T-helper 1 cell treated with Interleukin-12 subunit alpha and Interleukin-12 subunit beta and Interleukin-4 antibody, amounts not matched to agents 30 μg/mL and 1 μg/mL, for 36 hours (primary cell): ENCODE results near the gene ZMYND11.
"Not testable (repeated sequence)": the region's sequence is repeated elsewhere in the genome, so short reads cannot be mapped to it uniquely, and the experiment has no call there.

ENCODE experiments used
- H3K27ac Mint-ChIP-seq: one replicate; pipeline ENCODE4 v1.8.0; 2021; ENCODE audit warnings: mild to moderate bottlenecking, mixed read lengths
- H3K27me3 Mint-ChIP-seq: one replicate; pipeline ENCODE4 v1.8.0; 2021; ENCODE audit warnings: low read depth, mixed read lengths
- H3K36me3 Mint-ChIP-seq: one replicate; pipeline ENCODE4 v1.8.0; 2021; ENCODE audit warnings: low read depth, mixed read lengths
- H3K4me1 Mint-ChIP-seq: one replicate; pipeline ENCODE4 v1.8.0; 2021; ENCODE audit warnings: low read depth, mixed read lengths
- H3K4me3 Mint-ChIP-seq: one replicate; pipeline ENCODE4 v1.8.0; 2021; ENCODE audit warnings: mild to moderate bottlenecking, moderate library complexity, mixed read lengths
- H3K9me3 Mint-ChIP-seq: one replicate; pipeline ENCODE4 v1.8.0; 2021; ENCODE audit warnings: mixed read lengths

The ZMYND11 gene

DNA sequence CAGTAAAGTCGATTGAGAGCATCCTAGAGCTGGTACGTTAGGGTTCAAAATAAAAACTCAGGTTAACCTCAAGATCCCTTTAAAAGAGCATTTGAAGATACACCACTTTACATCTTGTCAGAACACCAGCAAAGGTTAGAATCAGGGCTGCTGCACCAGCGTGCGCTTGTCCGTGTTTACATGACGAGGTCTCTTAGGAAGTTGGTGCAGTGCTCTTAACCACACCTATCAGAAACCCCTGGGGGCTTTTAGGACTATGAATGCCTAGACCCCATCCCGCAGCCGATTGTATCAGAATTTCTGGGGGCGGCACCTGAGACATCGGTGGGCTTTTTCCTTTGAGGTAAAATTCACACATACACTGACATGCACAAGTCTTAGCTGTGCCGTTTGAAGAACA is 97.6 kb downstream of the ZMYND11 start:
- Mint-ChIP-seq H3K27me3 (no peaks in the 10 kb centered on the region), H3K27ac (no peak overlapping the region), H3K4me3 (no peak overlapping the region), H3K9me3 (no peaks in the 10 kb centered on the region), H3K36me3 (no peaks in the 10 kb centered on the region), H3K4me1 (peaks cover 4% of the 10 kb centered on the region)

DNA sequence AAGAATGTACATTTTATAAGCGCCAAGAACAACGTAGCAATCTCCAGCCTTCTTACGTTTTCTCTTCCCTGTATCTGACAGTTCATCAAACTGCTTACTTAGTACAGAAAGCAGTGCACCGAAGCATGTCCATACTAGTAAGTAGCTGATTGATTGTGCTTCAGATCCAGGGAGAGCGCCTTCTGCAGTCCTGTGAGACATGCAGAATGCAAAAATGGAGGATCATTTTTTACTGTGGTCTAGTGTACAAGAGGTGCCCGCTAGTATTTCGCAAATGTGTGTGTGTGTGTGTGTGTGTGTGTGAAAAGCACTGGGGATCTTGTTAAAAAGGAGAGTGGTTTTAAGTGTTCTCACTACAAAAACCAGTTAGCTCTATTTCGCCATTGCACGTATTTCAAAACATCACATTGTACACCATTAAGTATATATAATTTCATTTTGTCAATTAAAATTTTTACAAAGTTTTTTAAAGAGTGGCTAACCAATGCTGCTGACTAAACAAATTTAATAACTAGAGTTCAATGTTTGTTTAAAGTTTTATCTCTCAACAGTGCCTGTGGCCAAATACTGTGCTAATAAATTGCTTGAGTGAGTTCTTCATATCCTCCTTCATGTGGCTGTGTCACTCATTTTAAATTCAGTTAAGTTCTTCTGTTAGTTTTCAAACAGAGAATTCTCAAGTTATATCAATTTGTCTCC is 99.6 kb downstream of the ZMYND11 start:
- Mint-ChIP-seq H3K9me3 (no peaks in the 10 kb centered on the region), H3K27ac (no peak overlapping the region), H3K27me3 (no peaks in the 10 kb centered on the region), H3K4me1 (no peaks in the 10 kb centered on the region), H3K4me3 (no peak overlapping the region), H3K36me3 (peaks cover 2% of the 10 kb centered on the region)

GRCh38 chr10:235915-236314 is 100.7 kb downstream of the ZMYND11 start:
- Mint-ChIP-seq H3K9me3 (no peaks in the 10 kb centered on the region), H3K27me3 (no peaks in the 10 kb centered on the region), H3K36me3 (peaks cover 2% of the 10 kb centered on the region), H3K4me1 (no peaks in the 10 kb centered on the region), H3K27ac (no peak overlapping the region), H3K4me3 (no peak overlapping the region)

GRCh38 chr10:239109-239508 is 103.9 kb downstream of the ZMYND11 start:
- Mint-ChIP-seq H3K27ac (no peak overlapping the region), H3K36me3 (peaks cover 4% of the 10 kb centered on the region), H3K27me3 (no peaks in the 10 kb centered on the region), H3K4me3 (no peak overlapping the region), H3K9me3 (no peaks in the 10 kb centered on the region), H3K4me1 (no peaks in the 10 kb centered on the region)

GRCh38 chr10:241451-241850 is 106.2 kb downstream of the ZMYND11 start:
- Mint-ChIP-seq H3K36me3 (peaks cover 4% of the 10 kb centered on the region), H3K9me3 (no peaks in the 10 kb centered on the region), H3K27me3 (no peaks in the 10 kb centered on the region), H3K27ac (no peak overlapping the region), H3K4me1 (no peaks in the 10 kb centered on the region), H3K4me3 (no peak overlapping the region)

GRCh38 chr10:241966-242643 is 106.8 kb downstream of the ZMYND11 start:
- H3K9me3 Mint-ChIP-seq, result no peaks in the 10 kb centered on the region
- no peaks in the 10 kb centered on the region for H3K27me3 Mint-ChIP-seq
- H3K4me3 Mint-ChIP-seq, result no peak overlapping the region
- peaks cover 6% of the 10 kb centered on the region for H3K36me3 Mint-ChIP-seq
- no peak overlapping the region for H3K27ac Mint-ChIP-seq
- H3K4me1 Mint-ChIP-seq, result no peaks in the 10 kb centered on the region

- H3K27ac Mint-ChIP-seq, result no peak overlapping the region
- H3K36me3 Mint-ChIP-seq, result peaks cover 15% of the 10 kb centered on the region
- H3K4me1 Mint-ChIP-seq, result no peaks in the 10 kb centered on the region
- no peaks in the 10 kb centered on the region for H3K9me3 Mint-ChIP-seq
- H3K4me3 Mint-ChIP-seq, result no peak overlapping the region
- H3K27me3 Mint-ChIP-seq, result no peaks in the 10 kb centered on the region
Measured at GRCh38 chr10:244227-244626, 109.0 kb downstream of the ZMYND11 start.

- H3K4me3 Mint-ChIP-seq, result no peak overlapping the region
- no peak overlapping the region for H3K27ac Mint-ChIP-seq
- peaks cover 23% of the 10 kb centered on the region for H3K36me3 Mint-ChIP-seq
- H3K4me1 Mint-ChIP-seq, result no peaks in the 10 kb centered on the region
- no peaks in the 10 kb centered on the region for H3K9me3 Mint-ChIP-seq
- no peaks in the 10 kb centered on the region for H3K27me3 Mint-ChIP-seq
Measured at GRCh38 chr10:246431-246830, 111.2 kb downstream of the ZMYND11 start.

- Mint-ChIP-seq H3K4me3 (no peak overlapping the region), H3K27ac (no peak overlapping the region), H3K9me3 (no peaks in the 10 kb centered on the region), H3K36me3 (peaks cover 23% of the 10 kb centered on the region), H3K27me3 (no peaks in the 10 kb centered on the region), H3K4me1 (no peaks in the 10 kb centered on the region)
Measured at GRCh38 chr10:247480-247879, 112.2 kb downstream of the ZMYND11 start.

DNA sequence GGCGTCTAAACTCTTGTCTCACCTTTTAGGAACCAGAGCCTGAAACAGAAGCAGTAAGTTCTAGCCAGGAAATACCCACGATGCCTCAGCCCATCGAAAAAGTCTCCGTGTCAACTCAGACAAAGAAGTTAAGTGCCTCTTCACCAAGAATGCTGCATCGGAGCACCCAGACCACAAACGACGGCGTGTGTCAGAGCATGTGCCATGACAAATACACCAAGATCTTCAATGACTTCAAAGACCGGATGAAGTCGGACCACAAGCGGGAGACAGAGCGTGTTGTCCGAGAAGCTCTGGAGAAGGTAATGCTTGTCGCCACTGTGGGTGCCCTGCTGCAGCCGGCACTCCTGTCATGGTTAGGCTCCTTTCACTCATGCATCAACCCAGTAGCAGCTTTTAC is 113.1 kb downstream of the ZMYND11 start:
- Mint-ChIP-seq H3K4me3 (no peak overlapping the region), H3K36me3 (peaks cover 21% of the 10 kb centered on the region), H3K27ac (no peak overlapping the region), H3K27me3 (no peaks in the 10 kb centered on the region), H3K4me1 (no peaks in the 10 kb centered on the region), H3K9me3 (no peaks in the 10 kb centered on the region)

- no peaks in the 10 kb centered on the region for H3K9me3 Mint-ChIP-seq
- H3K36me3 Mint-ChIP-seq, result peaks cover 20% of the 10 kb centered on the region
- H3K27me3 Mint-ChIP-seq, result no peaks in the 10 kb centered on the region
- H3K4me3 Mint-ChIP-seq, result no peak overlapping the region
- no peaks in the 10 kb centered on the region for H3K4me1 Mint-ChIP-seq
- no peak overlapping the region for H3K27ac Mint-ChIP-seq
Measured at GRCh38 chr10:251982-252582, 116.8 kb downstream of the ZMYND11 start.

DNA sequence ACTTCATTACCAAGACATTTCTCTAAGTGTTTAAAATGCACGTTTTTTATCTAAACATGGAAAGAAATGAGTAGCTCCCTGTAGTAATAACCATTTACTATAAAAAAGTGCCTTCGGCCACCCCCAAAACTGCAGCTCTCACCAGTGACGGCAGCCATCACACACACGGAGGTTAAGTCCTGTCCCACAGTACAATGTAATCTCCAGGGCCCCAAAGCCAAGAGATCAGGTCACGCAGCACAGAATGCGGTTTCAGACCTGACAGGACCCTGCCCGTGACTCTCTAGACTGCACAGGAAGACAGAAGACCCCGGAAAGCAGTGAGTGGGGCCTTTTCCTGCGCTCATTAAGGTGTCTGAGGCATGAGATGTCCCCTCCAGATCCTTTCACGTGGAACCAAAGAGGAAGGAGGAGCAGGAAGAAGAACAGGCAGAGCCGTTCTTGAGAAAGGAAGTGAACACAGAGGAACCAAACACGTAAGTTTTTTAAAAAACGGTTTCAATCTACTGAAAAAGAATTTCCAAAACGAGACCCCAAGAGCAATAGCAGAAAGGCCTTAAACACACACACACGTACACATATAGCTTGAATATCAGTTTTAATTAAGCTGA is 125.7 kb downstream of the ZMYND11 start:
- Mint-ChIP-seq H3K4me1 (no peaks in the 10 kb centered on the region), H3K4me3 (no peak overlapping the region), H3K9me3 (no peaks in the 10 kb centered on the region), H3K27me3 (no peaks in the 10 kb centered on the region), H3K36me3 (no peaks in the 10 kb centered on the region), H3K27ac (no peak overlapping the region)

- not testable (repeated sequence) for H3K4me1 Mint-ChIP-seq, H3K27me3 Mint-ChIP-seq, H3K9me3 Mint-ChIP-seq, H3K27ac Mint-ChIP-seq, H3K36me3 Mint-ChIP-seq, H3K4me3 Mint-ChIP-seq
Measured at GRCh38 chr10:264160-265073, 129.2 kb downstream of the ZMYND11 start.

- H3K27me3 Mint-ChIP-seq, H3K27ac Mint-ChIP-seq, H3K36me3 Mint-ChIP-seq, H3K4me3 Mint-ChIP-seq, H3K4me1 Mint-ChIP-seq, H3K9me3 Mint-ChIP-seq: not testable (repeated sequence)
Measured at GRCh38 chr10:265074-265440, 129.8 kb downstream of the ZMYND11 start.
